Measurements from ENCODE around the gene CCNI2.

- TF ChIP-seq, protein P1, sequence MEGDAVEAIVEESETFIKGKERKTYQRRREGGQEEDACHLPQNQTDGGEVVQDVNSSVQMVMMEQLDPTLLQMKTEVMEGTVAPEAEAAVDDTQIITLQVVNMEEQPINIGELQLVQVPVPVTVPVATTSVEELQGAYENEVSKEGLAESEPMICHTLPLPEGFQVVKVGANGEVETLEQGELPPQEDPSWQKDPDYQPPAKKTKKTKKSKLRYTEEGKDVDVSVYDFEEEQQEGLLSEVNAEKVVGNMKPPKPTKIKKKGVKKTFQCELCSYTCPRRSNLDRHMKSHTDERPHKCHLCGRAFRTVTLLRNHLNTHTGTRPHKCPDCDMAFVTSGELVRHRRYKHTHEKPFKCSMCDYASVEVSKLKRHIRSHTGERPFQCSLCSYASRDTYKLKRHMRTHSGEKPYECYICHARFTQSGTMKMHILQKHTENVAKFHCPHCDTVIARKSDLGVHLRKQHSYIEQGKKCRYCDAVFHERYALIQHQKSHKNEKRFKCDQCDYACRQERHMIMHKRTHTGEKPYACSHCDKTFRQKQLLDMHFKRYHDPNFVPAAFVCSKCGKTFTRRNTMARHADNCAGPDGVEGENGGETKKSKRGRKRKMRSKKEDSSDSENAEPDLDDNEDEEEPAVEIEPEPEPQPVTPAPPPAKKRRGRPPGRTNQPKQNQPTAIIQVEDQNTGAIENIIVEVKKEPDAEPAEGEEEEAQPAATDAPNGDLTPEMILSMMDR (IDR thresholded peaks at IDR 0.05), result no peak
- TF ChIP-seq FOXJ3 (CRISPR knock-in tag; IDR thresholded peaks at IDR 0.05; ENCODE audit: borderline replicate concordance) (no peak), NR3C1 (CRISPR knock-in tag; conservative IDR thresholded peaks at IDR 0.05; ENCODE audit: low read depth) (no peak), ZNF416 (CRISPR knock-in tag; IDR thresholded peaks at IDR 0.05) (no peak), ESRRA (CRISPR knock-in tag; IDR thresholded peaks at IDR 0.05; ENCODE audit: borderline replicate concordance) (no peak), ZMAT4 (CRISPR knock-in tag; IDR thresholded peaks at IDR 0.05) (no peak), TEAD4 (CRISPR knock-in tag; IDR thresholded peaks at IDR 0.05) (no peak), MAX (CRISPR knock-in tag; IDR thresholded peaks at IDR 0.05) (no peak), NR1H2 (CRISPR knock-in tag; IDR thresholded peaks at IDR 0.05) (no peak)
- TF ChIP-seq, protein P2, sequence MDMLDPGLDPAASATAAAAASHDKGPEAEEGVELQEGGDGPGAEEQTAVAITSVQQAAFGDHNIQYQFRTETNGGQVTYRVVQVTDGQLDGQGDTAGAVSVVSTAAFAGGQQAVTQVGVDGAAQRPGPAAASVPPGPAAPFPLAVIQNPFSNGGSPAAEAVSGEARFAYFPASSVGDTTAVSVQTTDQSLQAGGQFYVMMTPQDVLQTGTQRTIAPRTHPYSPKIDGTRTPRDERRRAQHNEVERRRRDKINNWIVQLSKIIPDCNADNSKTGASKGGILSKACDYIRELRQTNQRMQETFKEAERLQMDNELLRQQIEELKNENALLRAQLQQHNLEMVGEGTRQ (CRISPR knock-in tag; IDR thresholded peaks at IDR 0.05), result no peak
Measured at GRCh38 chr5:132752581-132753125, 5.4 kb downstream of the CCNI2 start.

All from WTC11 (cell line).